Dermis blood vessel endothelial cell (primary cell): ENCODE results near the gene UQCRQ. TPM values are rescaled to one million over a fixed set of nuclear protein-coding genes. Genes with fewer than 3 reads are reported as not detected.

Experiments
- DNase-seq: peaks from one replicate; pipeline ENCODE4 v3.0.0; 2010
- total RNA-seq: library from RNA; depleted of rRNA; stranded (reverse); fragments of >200 nt; gene quantifications from 2 replicates; pipeline ENCODE4 v1.2.3, GENCODE V29; 2014

The UQCRQ gene
- total RNA-seq, 1 donor from 2014 or later, result 98.9 TPM

DNA sequence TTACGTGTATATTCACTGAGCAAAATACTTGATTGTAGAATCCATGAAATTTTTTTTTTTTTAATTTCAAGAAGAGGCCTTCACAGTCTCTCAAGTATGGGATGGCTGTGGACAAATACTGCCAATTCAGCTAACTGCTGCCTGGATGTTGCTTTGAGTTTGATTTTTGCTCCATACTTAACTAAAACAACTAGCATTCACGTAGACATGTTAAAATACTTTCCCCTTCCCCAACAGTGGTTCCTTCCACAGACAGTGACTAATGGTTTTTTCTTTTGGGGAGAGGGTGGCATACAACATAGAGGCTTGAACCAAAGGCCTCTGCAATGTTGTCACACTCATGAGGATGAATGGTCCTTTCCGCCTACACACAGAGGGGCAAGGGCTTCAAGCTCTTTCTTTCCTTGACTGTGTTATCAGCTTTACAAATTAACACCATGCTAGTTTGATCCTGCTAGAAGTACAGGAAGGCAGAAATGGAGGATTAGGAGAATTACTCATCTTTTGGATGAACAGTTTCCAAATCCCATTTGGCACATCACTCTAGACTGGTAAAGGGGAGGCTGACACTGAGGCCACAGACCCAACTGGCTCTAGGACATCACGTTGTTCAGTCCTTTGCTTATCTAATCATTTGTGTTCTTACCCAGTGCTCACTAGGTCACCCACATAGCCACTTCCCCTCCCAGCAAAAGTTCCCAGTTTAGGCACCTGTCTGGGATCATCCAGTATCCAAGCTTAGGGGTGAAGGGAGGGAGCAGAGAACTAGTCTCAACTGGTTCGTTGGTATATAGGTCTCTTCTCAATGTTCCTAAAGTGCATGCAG lies 5.2 kb downstream of the UQCRQ start:
- DNase-seq, result no peak

DNA sequence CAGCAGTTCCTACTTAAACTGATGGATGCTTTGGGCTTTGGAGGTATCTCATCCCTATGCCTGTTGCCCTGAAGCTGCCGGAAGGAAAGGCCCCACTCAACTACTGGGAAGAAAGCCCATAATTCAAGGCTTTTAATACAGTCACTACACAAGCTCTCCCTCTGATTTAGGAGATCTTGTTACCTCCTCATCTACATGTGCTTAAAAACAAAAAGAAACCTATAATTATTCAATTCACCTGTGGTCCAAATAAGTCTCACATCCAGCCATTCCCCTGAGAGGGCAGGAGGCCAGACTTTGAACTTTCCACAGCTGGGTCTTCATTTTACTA lies 6.3 kb downstream of the UQCRQ start:
- DNase-seq, result no peak

DNA sequence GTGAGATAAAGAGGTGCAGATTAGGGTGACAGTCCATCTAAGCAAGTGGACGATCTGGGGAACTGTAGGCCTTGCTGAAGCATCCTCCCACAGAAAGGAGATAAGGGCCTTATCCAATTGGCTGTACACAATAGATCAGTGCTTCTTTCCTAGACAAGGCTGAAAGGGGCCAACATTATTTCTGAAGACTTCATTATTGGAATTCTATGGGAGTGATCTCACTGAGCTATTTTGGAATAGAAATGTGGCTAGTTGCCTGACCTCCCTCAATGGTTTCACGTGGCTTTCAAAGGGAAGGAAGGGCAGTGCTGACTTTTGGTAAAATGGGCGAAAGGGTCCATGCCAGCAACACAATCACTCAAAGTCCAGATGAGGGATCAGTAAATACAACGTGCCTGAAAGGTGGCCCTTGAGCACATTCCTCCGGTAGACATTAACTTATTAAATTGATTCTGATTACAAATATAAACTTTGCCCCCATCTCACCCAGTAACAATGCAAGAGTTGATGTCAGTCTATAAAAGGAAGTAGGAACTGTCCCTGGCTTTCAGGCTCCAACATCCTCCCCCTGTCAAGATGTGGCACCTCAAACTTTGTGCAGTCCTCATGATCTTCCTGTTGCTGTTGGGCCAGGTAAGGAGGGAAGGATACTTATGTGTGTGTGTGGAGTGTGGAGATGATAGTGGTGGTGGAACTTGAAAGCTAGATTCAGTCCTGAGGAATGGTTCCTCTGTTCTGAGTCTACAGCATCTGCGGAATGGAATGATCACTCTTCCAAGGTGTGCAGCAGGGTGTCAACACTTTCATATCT lies 6.9 kb downstream of the UQCRQ start, which contains the start of gene LEAP2:
LEAP2 (plus strand) TSS at position 550 of the 811 bp plus-strand sequence; CDS start at position 577, 27 bp downstream.
- DNase-seq, result no peak

DNA sequence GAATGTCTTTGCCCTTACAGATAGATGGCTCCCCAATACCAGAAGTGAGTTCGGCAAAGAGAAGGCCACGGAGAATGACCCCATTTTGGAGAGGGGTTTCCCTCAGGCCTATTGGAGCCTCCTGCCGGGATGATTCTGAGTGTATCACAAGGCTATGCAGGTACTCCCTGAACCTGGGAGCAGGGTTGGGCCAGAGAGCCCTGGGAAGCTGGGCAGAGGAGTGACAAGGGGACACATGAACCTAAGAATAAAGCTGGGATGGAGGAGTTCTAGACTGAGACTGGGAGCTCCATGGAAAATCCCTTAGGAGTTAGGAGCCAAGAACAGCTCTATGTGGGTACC lies 7.5 kb downstream of the UQCRQ start:
- DNase-seq, result no peak

DNA sequence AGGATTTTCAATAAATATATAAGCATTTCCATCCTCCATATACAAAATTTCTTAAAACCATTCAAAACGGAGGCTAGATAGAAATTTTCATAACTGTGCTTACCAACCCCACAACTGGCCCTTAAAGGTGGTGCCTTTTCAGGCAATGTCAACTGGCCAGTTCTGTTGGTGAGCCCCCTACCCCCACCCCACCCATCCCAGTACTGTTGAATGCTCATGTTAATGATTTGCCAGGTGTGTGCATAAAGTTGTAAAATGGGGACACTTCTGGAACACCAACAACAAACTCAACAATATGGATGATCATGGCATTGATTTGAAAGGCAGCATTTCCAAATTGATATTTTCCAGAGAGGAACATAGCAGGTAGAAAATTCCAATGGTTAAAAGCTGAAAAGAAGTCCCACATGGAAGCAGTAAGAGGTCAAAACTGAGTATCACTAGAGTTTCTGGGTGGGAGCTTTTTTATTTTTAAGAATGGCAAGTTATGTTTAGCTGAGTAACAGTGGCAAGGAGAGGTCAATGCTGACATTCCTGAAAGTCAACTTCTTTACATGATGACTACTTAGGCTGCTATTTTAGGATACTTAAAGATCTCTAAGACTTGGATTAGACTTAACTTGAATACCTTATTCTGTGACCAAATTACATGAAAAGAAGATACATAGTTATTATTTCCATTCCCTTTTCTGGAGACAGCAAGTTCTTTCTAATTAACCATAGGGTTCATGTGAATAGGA lies 9.7 kb downstream of the UQCRQ start:
- no peak for DNase-seq

DNA sequence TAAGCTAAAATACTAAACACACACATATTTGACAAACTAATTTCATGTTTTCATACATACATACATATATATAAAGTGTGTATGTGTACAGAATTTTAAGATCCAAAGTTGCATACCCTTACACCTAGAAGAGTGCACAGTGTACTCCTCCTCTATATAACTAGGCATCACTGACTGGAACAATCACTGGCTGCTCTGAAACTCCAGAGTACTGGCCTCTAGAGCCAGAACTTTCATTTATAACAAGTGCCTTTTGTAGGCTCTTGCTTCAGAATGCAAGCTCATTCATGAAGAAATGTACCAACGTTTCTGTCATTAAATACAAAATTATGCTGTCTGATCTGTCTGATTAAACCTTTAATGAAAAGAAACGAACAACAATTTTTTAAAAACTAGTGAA lies 11.0 kb downstream of the UQCRQ start:
- DNase-seq, result no peak

DNA sequence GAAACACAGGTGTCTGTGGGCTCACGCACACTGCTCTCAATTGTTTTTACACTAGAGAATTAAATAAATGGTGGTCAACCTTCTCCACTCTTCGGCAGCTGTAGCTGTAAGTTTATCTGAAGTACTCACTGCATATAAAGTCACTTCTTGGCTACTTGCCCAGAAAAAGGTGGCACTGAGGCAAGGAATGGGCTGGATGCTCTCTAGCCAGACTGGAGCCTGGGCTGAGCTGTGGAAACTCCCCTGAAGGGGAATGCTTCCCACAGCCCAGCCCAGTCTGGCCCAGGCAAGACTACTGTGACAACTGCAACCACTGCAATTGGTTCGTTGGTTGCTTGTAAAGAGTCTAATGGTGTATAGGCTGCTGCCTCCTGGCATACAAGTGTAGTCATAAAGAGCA lies 11.5 kb downstream of the UQCRQ start:
- DNase-seq, result peak; percentile 34

DNA sequence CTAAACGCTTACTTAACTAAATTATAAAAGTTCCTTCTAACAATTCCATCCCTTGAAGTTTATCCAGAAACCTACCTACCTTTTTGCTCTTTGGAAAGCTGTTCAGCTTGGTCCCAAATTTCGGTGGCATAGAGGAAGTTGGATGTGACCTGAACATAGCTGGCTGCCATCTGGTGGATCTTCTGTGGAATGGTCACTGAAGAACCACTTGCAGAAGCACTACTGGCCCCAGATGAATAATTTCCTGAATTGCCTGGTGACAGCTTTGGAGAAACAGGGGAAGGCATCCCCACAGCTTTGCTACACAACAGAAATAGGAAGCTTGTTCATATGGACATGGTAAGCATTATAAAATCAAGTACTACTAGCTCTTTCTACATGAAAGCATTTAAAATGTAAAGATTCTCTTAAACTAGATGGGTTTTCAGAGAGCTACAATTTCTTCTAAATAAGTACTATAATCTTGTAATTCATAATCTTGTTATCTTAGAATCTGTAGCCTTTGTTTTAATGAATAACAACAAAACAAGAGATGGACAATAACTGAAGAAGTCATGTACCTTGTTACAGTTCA lies 16.9 kb downstream of the UQCRQ start:
- DNase-seq, result peak; percentile 90

DNA sequence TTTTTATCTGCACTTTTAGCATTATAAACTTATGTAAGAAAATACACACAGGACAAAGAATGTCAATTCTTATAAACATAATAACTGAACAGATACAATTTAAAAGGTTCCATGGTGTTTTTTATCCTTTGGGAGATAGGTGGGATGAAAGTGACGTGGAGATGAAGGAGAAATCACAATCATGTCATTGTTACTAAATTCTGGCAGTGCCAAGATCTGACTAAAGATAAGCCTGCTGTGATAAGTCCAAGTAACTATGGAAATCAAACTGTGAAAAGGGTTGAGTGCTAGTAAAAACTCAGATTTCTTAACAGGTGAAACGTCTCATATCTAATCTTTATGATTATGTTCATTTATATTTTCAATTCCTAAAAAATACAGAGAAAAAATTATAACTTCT lies 18.1 kb downstream of the UQCRQ start:
- no peak for DNase-seq

DNA sequence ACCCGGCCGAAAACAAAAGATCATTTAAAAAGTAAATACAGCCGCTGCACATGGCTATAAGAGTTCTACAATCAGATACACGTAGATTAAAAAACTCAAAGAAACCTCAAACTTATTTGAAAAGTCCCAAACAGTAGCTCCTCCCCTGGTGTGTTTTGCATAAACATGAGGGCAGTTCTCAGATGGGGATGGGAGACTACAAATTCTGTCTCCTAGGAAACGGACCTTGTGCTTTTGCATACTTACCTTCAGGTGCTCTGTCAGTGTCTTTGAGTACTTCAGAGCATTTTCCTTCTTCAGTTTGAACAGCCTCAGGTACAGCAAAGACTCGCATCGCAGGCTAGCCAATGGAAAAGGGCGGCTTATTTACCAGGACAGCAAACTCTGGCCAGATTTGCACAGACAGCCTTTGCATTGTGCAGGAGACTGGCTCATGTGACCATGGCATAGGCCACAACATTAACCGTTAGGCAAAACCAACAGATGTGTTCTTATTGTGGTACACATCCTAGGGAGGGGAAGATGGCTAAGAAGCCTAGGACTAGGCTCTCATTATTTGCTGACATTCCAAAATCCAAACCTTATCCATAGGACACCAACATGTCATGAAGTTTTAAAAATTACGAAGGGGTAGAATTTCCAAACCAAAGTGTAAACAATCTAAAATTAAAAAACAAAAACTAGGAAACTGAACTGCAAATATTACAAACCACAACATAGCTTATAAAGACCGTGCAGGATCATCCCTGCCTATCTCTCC lies 19.8 kb downstream of the UQCRQ start:
- DNase-seq, result no peak

DNA sequence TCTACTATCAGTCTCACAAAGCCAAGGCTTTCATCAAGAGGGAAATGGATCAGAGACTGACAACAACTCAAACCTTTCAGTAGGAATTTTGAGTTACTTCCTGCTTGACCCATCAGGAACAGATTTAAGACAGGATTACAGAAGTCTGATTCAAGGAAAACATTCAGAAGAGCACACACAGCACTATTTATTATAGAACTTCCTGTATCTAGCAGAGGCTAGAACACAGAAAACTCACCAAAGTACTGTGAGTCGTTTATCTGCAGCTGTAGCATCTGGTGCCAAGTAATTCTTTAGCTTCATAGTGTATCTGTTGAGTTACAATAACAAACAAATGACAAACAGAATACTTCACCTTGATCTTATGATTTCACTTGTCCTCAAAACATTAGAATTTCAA lies 20.8 kb downstream of the UQCRQ start:
- no peak for DNase-seq

DNA sequence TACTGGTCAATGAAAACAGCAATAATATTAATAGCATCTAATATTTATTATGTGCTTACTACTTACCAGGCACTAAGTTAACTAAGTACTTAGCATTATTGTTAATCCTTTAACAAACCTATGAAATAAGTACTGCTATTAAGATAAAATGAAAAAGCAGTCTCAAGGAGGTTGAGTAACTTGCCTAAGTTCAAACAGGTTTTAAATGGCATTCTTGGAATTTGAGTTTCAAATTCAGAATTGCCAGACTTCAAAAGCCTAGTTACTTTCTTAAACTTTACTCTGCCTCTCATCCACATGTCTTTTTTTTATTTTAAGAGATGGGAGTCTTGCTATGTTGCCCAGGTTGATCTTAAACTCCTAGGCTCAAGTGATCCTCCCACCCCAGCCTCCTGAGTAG lies 23.1 kb downstream of the UQCRQ start:
- no peak for DNase-seq

DNA sequence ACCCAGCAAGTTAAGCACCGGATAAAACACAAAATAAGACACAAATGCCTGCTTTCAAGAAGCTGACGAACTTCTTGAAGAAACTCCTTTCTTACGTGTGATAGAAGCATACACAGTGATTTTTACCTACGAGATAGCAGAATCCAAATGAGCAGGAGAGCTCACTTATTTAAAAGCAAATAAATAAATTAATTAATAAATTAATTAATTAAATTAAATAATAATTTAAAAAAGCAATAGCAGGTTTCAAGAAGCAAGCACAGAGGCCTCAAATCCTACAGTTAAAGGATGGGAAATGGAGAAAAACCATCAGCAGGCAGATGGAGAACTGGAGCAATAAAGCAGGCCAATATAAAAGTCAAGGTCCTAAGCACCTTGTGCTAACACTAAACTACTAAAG lies 24.4 kb downstream of the UQCRQ start:
- DNase-seq, result no peak

DNA sequence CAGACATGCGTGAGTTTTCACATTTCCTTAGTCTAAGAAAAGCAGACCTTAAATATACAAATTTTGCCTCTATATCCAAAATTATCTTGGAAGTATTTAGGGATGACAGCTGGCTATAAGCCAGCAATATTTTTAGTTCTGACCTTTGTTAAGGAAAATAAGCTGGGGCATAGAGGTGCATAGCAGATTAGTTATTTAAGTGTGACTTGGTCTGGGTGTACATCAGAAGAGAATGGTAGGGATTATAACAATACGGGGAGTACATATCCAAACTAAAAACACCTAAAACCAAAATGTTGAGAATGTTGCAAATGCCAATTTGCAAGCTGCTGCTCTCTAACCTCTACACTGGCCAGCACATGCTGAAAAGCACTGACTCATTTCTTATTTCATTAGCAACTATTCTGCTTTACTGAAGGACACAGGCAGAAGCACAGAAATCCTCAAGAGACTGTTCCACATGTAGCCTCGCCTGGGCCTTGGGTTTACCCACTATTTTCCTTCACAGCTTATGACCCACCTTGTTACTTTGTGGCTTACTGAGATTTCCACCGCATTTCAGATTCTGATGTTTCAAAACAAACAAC lies 29.4 kb downstream of the UQCRQ start:
- DNase-seq, result no peak

DNA sequence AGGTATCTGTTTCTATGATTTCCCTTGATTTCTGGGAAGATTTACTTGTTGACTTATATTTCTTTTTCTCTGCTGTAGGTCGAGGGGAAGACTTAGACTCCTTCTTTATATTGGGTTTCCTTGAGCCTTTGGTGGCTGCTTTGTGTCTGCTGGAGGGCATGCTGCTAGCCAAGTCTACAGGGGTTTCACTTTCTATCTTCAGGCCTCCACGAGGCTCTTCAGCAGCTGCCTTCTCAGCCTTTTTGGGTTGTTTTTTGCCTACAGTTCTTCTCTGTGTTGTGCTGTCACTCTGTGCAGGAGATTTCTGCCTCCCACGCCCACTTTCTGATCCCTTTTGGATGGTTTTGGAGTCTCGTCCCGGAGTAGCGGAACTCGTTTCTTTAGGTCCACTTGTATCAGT lies 30.2 kb downstream of the UQCRQ start:
- no peak for DNase-seq

DNA sequence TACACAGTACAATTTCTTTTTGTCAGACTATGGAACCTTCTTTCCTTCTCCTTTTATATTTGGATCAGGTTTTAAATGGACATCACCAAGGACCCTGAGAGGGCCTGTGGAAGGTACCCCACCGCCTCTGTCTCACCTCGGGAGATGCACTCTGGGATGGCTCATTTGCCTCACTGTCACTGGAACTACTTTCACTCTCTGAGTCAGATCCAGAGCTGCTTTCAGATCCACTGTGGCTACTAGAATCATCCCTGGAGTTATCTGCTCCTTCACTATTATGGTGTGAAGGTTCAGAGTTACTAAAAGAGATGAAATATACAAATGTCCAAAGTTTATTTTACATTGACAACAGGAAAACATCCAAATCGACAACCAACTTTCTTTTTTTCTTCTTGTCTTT lies 31.7 kb downstream of the UQCRQ start:
- no peak for DNase-seq

DNA sequence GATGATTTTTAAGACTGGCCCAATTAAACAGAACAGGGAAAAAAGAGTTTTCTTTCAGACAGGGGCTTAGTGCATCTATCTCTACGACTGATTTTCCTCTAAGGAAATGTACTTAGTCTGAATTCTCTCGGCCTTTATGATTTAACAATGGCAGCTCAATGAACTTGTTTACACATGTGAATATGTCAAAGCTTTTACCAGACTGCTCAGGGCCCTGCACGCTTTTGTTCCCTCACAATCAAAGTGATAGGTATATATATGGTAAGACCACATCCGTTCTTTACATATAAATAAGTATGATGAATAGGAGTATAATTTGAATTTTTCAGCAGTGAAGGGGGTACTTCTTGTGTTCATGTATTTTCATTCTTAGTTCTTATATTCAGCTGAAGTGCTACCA lies 34.6 kb downstream of the UQCRQ start:
- DNase-seq, result no peak

DNA sequence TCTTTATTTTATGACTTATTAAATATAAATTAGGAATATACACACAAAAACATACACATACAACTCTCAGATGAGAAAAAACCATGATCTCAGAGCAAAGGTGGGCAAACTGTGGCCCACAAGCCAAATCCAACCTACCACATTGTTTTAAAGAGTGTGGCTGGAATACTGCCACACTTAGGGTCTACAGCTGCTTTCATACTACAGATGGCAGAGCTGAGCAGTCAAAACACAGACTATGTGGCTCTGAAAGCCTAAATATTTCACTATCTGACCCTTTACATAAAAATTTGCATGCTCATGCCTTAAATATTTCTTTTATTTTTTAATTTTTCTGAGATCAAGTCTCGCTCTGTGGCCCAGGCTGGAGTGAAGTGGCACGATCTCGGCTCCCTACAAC lies 35.3 kb downstream of the UQCRQ start:
- DNase-seq, result no peak

DNA sequence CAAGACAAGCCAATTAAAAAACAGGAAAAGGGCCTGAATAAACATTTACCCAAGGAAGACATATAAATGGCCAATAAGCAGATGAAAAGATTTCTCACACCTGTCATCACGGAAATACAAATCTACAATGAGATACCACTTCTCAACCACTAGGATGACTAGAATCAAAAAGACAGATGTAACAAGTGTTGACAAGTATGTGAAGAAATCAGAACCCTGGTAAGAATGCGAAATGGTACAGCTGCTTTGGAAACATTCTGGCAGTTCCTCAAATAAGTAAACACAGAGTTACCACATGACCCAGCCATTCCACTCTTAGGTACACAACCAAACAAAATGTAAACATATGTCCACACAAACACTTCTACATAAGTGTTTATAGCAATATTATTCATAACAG lies 39.5 kb downstream of the UQCRQ start:
- peak; percentile 46 for DNase-seq

DNA sequence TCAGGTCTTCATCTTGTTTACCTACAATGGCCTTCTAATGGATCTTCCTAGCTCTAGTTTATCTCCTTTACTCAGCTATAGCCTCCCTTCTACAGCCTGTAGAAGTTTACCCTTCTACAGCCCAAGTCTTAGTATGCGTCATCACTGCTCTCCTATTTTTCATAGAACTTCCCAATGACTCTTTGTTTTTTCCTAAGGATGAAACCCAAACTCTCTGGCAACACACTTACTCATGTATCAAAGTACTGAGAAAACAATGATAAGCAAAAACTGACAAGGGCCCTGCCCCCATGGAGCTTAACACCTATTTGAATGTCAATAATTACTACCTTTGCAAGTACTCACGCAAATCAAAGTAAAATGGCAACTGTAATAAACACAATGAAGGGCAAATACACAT lies 40.7 kb downstream of the UQCRQ start:
- peak; percentile 83 for DNase-seq

DNA sequence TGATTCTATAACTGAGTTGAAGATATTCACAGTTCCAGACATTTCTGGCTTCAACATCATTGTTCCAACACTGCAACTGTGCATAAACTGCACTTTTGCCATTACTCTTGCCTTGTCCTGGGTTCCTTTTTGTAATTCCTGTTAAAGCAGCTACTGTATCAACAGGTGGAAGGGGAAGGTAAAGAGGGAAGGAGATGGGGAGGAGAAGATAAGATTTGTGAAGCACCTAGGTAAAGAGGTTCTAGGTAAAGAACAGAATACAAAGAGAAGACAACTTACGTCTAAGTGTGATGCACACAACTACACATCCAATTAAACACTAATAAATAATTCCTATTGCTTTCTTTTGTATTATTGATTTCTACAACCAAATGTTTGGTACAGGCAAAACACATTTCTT lies 43.3 kb downstream of the UQCRQ start:
- DNase-seq, result no peak

DNA sequence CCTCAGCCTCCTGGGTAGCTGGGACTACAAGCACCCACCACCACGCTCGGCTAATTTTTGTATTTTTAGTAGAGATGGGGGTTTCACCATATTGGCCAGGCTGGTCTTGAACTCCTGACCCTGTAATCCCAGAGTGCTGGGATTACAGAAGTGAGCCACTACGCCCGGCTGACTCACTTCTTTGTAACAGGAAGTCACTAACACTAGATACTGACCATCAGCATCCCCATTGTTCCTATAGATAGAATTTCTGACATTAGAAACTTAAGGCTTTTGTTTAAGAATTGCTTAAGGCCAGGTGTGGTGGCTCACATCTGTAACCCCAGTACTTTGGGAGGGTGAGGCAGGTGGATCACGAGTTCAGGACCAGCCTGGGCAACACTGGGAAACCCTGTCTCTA lies 49.2 kb downstream of the UQCRQ start:
- DNase-seq, result peak; percentile 48
